Smooth muscle cell (in vitro differentiated cells): ENCODE results near the gene WNT3A. TPM values are rescaled to one million over a fixed set of nuclear protein-coding genes. Genes with fewer than 3 reads are reported as not detected.
A peak's percentile ranks its signal among the peaks of the same experiment; 100 is the strongest.

Experiments used
- DNase-seq: peaks from one replicate; lab custom pipeline; 2025; ENCODE audit not compliant: unreplicated experiment; lab: John Stamatoyannopoulos, UW
- H2AFZ ChIP-seq: fragments of 200-600 bp; sonication (generic); 2 replicates; pipeline ENCODE4 v1.6.0; 2016; ENCODE audit warnings: antibody characterized with exemption, low read depth, mild to moderate bottlenecking
- H3F3A ChIP-seq: fragments of 200-600 bp; sonication (generic); 2 replicates; pipeline ENCODE4 v1.6.0; 2017; ENCODE audit warnings: antibody characterized with exemption, low read depth
- H3K27ac ChIP-seq: fragments of 200-600 bp; sonication (generic); 2 replicates; pipeline ENCODE4 v1.5.1; 2016; ENCODE audit warnings: low read depth, mild to moderate bottlenecking
- H3K27me3 ChIP-seq: fragments of 200-600 bp; sonication (generic); 2 replicates; pipeline ENCODE4 v1.6.1; 2016; ENCODE audit warnings: low read depth, mild to moderate bottlenecking
- H3K36me3 ChIP-seq: fragments of 200-600 bp; sonication (generic); 2 replicates; pipeline ENCODE4 v1.5.1; 2016; ENCODE audit warnings: low read depth
- H3K4me1 ChIP-seq: fragments of 200-600 bp; sonication (generic); 2 replicates; pipeline ENCODE4 v1.5.1; 2016; ENCODE audit warnings: low read depth
- H3K4me2 ChIP-seq: fragments of 200-600 bp; sonication (generic); 2 replicates; pipeline ENCODE4 v1.6.0; 2016; ENCODE audit warnings: mild to moderate bottlenecking
- H3K4me3 ChIP-seq: fragments of 200-600 bp; sonication (generic); 2 replicates; pipeline ENCODE4 v1.5.1; 2016; ENCODE audit warnings: mild to moderate bottlenecking
- H3K79me2 ChIP-seq: fragments of 200-600 bp; sonication (generic); 2 replicates; pipeline ENCODE4 v1.6.0; 2016; ENCODE audit warnings: low read depth, mild to moderate bottlenecking
- H3K9ac ChIP-seq: fragments of 200-600 bp; sonication (generic); 2 replicates; pipeline ENCODE4 v1.6.0; 2016; ENCODE audit warnings: low read depth
- H3K9me3 ChIP-seq: fragments of 200-600 bp; sonication (generic); replicated peaks from 2 replicates; pipeline ENCODE4 v1.5.1; 2016; ENCODE audit warnings: low read depth
- H4K20me1 ChIP-seq: fragments of 200-600 bp; sonication (generic); 2 replicates; pipeline ENCODE4 v1.6.0; 2016; ENCODE audit warnings: low read depth
- WGBS: methylation state at CpG from one replicate; pipeline ENCODE4 v1.1.7; 2016; ENCODE audit warnings: low lambda C conversion rate; 5-methylcytosine and 5-hydroxymethylcytosine counted together
- polyA plus RNA-seq: library from polyadenylated mRNA; unstranded; fragments of >200 nt; fragmentation: Nextera tagmentation; extraction: Ambion mirVana; gene quantifications from 2 replicates; pipeline ENCODE4 v1.2.1, GENCODE V29; 2016
- total RNA-seq: library from RNA; depleted of rRNA; stranded (reverse); fragments of >200 nt; gene quantifications from 2 replicates; pipeline ENCODE4 v1.2.3, GENCODE V29; 2014
- TF ChIP-seq, protein P1 (sequence below): fragments of 200-600 bp; sonication (generic); IDR thresholded peaks from 2 replicates; pipeline ENCODE4 v1.5.1; 2017; ENCODE audit warnings: borderline replicate concordance, mild to moderate bottlenecking, antibody characterized with exemption; ENCODE audit not compliant: insufficient read depth, poor library complexity, severe bottlenecking

WNT3A gene
- total and polyA plus RNA-seq, 2 experiments from 2014 or later: 0.13 TPM; not detected in 1

- peaks cover 54% of the 10 kb centered on the region for H3K27me3 ChIP-seq
- peak overlapping the region; percentile 89 for H3K4me2 ChIP-seq
- WGBS: 14% methylated on average over 31 of the region's 34 CpGs
- no peak for DNase-seq
- H3F3A ChIP-seq: no peaks in the 10 kb centered on the region
- no peak overlapping the region for H3K27ac ChIP-seq
- no peaks in the 10 kb centered on the region for H3K36me3 ChIP-seq
- no peaks in the 10 kb centered on the region for H3K79me2 ChIP-seq
- H3K9ac ChIP-seq: no peak overlapping the region
- H3K4me1 ChIP-seq: peaks cover 7% of the 10 kb centered on the region
- no peaks in the 10 kb centered on the region for H3K9me3 ChIP-seq
- no peaks in the 10 kb centered on the region for H4K20me1 ChIP-seq
- H3K4me3 ChIP-seq: peak overlapping the region; percentile 47
- H2AFZ ChIP-seq: peak overlapping the region; percentile 91
- TF ChIP-seq, protein P1, sequence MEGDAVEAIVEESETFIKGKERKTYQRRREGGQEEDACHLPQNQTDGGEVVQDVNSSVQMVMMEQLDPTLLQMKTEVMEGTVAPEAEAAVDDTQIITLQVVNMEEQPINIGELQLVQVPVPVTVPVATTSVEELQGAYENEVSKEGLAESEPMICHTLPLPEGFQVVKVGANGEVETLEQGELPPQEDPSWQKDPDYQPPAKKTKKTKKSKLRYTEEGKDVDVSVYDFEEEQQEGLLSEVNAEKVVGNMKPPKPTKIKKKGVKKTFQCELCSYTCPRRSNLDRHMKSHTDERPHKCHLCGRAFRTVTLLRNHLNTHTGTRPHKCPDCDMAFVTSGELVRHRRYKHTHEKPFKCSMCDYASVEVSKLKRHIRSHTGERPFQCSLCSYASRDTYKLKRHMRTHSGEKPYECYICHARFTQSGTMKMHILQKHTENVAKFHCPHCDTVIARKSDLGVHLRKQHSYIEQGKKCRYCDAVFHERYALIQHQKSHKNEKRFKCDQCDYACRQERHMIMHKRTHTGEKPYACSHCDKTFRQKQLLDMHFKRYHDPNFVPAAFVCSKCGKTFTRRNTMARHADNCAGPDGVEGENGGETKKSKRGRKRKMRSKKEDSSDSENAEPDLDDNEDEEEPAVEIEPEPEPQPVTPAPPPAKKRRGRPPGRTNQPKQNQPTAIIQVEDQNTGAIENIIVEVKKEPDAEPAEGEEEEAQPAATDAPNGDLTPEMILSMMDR: no peak
These were observed 53.8 kb downstream of the WNT3A start for GRCh38 chr1:228060458-228061190.

GRCh38 chr1:228061411-228062084 lies 54.8 kb downstream of the WNT3A start:
- Histone ChIP-seq H3K4me3 (no peak overlapping the region), H3K27me3 (peaks cover 48% of the 10 kb centered on the region), H4K20me1 (no peaks in the 10 kb centered on the region), H3F3A (no peaks in the 10 kb centered on the region), H3K27ac (no peak overlapping the region), H3K36me3 (no peaks in the 10 kb centered on the region), H3K4me1 (peaks cover 7% of the 10 kb centered on the region), H3K9ac (no peak overlapping the region), H3K79me2 (no peaks in the 10 kb centered on the region), H3K9me3 (no peaks in the 10 kb centered on the region), H3K4me2 (no peak overlapping the region), H2AFZ (no peak overlapping the region)
- TF ChIP-seq, protein P1: no peak
- DNase-seq: no peak
- WGBS: 93% methylated on average over 10 of the region's 10 CpGs

- no peak overlapping the region for H3K4me3 ChIP-seq
- H3K4me1 ChIP-seq: peaks cover 7% of the 10 kb centered on the region
- no peaks in the 10 kb centered on the region for H3K79me2 ChIP-seq
- no peaks in the 10 kb centered on the region for H4K20me1 ChIP-seq
- no peak overlapping the region for H3K4me2 ChIP-seq
- H3K9ac ChIP-seq: no peak overlapping the region
- TF ChIP-seq, protein P1: no peak
- peaks cover 47% of the 10 kb centered on the region for H3K27me3 ChIP-seq
- no peak for DNase-seq
- H3K36me3 ChIP-seq: no peaks in the 10 kb centered on the region
- no peak overlapping the region for H2AFZ ChIP-seq
- H3K27ac ChIP-seq: no peak overlapping the region
- WGBS: 91% methylated on average over 9 of the region's 9 CpGs
- H3K9me3 ChIP-seq: no peaks in the 10 kb centered on the region
- no peaks in the 10 kb centered on the region for H3F3A ChIP-seq
These were observed 55.4 kb downstream of the WNT3A start for GRCh38 chr1:228062085-228062791.
